ENCODE data around the gene PIBF1. TPM values are rescaled to one million over a fixed set of nuclear protein-coding genes. Genes with fewer than 3 reads are reported as not detected.

Gene PIBF1
- total RNA-seq, 4 donors from 2014 or later = 19.4 to 63.8 (median 40.2) TPM

DNA sequence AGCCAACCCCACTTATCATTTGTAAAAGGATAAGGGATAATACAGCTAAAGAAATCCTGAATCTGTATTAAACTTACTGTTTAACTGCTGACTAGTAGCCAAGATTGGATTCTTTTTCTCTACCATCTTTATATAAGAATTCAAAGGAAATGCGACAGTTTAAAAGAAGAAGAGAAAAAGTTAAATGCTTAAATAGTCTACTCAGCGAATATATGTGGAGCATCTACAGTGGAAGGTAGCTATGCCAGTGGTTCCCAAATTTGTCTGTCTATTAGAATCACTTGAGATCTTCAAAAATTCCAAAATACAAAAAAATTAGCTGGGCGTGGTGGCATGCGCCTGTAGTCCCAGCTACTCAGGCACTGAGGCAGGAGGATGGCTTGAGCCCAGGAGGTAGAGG is 216.1 kb downstream of the PIBF1 start:
- peaks cover 0 to 18% (median 0%) of the 10 kb centered on the region in 3 donors for H3K36me3 ChIP-seq
- DNase-seq (ENCODE audit: low spot score in 2 of 2) = no peak
- 94 to 98% methylated on average over 4 of the region's 4 CpGs for WGBS, 2 donors

DNA sequence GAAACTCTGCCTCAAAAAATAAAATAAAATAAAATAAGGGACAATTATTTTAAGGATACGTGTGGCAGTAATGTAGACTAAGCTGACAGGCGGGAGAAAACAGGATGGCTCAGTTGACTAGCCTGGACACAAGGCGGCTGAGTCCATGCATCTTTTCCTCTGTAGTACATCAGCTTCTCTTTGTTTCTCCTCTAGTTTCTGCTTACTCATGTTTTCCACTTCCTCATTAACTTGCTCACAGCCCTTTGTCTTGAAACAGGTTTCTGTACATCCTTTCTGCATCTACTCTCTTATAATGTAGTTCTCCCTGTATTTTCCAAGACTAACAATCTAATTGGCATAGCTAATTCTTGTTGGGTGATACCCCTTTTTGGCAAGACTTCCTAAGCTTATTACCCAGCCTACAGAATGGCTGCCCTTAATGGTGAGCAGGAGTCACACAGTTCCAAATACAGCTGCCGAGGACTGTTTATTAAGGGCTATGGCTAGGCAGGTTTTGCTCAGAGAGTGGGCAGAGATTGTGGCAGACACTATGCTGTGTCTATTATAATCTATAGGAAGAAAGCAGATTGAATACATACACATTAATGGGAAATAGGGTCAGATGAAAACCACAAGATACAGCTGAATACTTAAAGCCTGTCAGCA is 218.2 kb downstream of the PIBF1 start:
- Histone ChIP-seq H3K9me3 (no peaks in the 10 kb centered on the region), H3K4me1 (no peaks in the 10 kb centered on the region), H3K27me3 (no peaks in the 10 kb centered on the region), H3K27ac (no peak overlapping the region), H3K36me3 (peaks cover 0 to 36% (median 0%) of the 10 kb centered on the region in 3 donors), H3K4me3 (no peak overlapping the region)
- WGBS, 2 donors = 85 to 89% methylated on average over 4 of the region's 4 CpGs
- TF ChIP-seq EP300 (IDR thresholded peaks at IDR 0.05) (no peak), POLR2A (IDR thresholded peaks at IDR 0.05) (no peak)
- TF ChIP-seq, protein P1, sequence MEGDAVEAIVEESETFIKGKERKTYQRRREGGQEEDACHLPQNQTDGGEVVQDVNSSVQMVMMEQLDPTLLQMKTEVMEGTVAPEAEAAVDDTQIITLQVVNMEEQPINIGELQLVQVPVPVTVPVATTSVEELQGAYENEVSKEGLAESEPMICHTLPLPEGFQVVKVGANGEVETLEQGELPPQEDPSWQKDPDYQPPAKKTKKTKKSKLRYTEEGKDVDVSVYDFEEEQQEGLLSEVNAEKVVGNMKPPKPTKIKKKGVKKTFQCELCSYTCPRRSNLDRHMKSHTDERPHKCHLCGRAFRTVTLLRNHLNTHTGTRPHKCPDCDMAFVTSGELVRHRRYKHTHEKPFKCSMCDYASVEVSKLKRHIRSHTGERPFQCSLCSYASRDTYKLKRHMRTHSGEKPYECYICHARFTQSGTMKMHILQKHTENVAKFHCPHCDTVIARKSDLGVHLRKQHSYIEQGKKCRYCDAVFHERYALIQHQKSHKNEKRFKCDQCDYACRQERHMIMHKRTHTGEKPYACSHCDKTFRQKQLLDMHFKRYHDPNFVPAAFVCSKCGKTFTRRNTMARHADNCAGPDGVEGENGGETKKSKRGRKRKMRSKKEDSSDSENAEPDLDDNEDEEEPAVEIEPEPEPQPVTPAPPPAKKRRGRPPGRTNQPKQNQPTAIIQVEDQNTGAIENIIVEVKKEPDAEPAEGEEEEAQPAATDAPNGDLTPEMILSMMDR (IDR thresholded peaks at IDR 0.05) = no peak
- DNase-seq (ENCODE audit: low spot score in 2 of 2) = no peak

More for the DNA sequence above, 216.1 kb downstream of the PIBF1 start:
- Histone ChIP-seq H3K4me3 (no peak overlapping the region), H3K4me1 (no peaks in the 10 kb centered on the region), H3K27ac (no peak overlapping the region), H3K9me3 (no peaks in the 10 kb centered on the region), H3K27me3 (no peaks in the 10 kb centered on the region)
- TF ChIP-seq, protein P1 (IDR thresholded peaks at IDR 0.05) = no peak
- TF ChIP-seq POLR2A (IDR thresholded peaks at IDR 0.05) (no peak), EP300 (IDR thresholded peaks at IDR 0.05) (no peak)

DNA sequence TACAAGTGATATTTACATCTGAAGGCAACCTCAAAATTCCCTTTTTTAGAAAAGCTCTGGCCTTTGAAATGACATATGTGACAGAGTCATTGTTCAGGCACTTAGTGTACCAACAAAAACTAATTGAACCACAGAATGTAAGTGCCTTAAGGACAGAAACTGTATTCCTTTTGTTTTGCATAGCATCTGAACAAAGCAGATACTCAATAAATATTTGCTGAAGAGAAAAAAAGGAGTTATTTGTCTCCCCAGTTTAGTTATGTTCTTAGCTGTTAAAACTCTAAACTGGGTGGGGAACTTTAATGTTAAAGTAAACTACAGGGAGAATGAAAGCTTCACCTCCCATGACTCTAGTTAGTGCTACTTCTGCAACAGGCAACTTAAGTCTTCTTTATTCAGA is 220.0 kb downstream of the PIBF1 start:
- TF ChIP-seq POLR2A (IDR thresholded peaks at IDR 0.05) (no peak), EP300 (IDR thresholded peaks at IDR 0.05) (no peak)
- TF ChIP-seq, protein P1 (IDR thresholded peaks at IDR 0.05) = no peak
- no peaks in the 10 kb centered on the region for H3K4me1 ChIP-seq
- peaks cover 0 to 37% (median 0%) of the 10 kb centered on the region in 3 donors for H3K36me3 ChIP-seq
- DNase-seq (ENCODE audit: low spot score in 2 of 2) = no peak
- H3K27me3 ChIP-seq = no peaks in the 10 kb centered on the region
- H3K4me3 ChIP-seq = no peak overlapping the region
- no peaks in the 10 kb centered on the region for H3K9me3 ChIP-seq
- H3K27ac ChIP-seq = no peak overlapping the region

DNA sequence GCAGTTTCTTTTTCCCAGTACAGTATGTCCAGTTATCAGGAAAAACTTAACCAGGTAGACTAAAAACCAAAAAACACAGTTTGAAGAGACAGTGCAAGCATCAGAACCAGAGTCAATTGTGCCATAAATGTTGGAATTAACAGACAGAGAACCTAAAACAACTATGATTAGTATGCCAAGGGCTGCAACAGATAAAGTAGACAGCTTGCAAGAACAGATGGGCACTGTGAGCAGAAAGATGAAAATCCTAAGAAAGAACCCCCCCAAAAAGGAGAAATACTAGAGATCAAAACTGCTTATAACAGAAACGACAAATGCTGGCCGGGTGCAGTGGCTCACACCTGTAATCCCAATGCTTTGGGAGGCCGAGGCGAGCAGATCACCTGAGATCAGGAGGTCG is 229.8 kb downstream of the PIBF1 start:
- Histone ChIP-seq H3K9me3 (no peaks in the 10 kb centered on the region), H3K36me3 (peaks cover 0 to 63% (median 0%) of the 10 kb centered on the region in 3 donors), H3K27me3 (no peaks in the 10 kb centered on the region), H3K27ac (no peak overlapping the region), H3K4me1 (no peaks in the 10 kb centered on the region), H3K4me3 (no peak overlapping the region)
- no peak for DNase-seq (ENCODE audit: low spot score in 2 of 2)
- TF ChIP-seq, protein P1 (IDR thresholded peaks at IDR 0.05) = no peak
- TF ChIP-seq EP300 (IDR thresholded peaks at IDR 0.05) (no peak), POLR2A (IDR thresholded peaks at IDR 0.05) (no peak)
- WGBS, 2 donors = 85 to 99% methylated on average over 5 of the region's 5 CpGs

DNA sequence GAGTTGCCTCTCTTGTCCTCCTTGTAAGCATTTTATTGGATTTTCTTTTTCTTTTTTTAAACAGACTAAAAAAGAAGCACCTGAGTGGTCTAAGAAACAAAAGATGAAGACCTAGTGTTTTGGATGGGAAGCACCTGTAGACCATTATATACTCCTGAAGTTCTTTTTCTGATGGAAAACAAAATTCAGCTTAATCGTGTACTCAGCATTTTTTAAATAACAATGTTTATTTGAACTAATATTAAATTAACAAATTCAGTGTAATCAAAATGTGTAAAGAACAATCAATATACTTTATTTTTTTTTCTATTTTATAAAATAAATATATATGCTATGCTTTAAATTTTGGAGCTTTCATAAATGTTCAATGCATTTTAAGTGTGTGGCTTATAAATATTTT is 233.9 kb downstream of the PIBF1 start:
- H3K4me1 ChIP-seq = no peaks in the 10 kb centered on the region
- H3K36me3 ChIP-seq = peaks cover 0 to 78% (median 0%) of the 10 kb centered on the region in 3 donors
- WGBS, 2 donors = 92 to 95% methylated on average over 1 of the region's 1 CpG
- H3K4me3 ChIP-seq = no peak overlapping the region
- no peak overlapping the region for H3K27ac ChIP-seq
- no peaks in the 10 kb centered on the region for H3K27me3 ChIP-seq
- no peak for DNase-seq (ENCODE audit: low spot score in 2 of 2)
- H3K9me3 ChIP-seq = no peaks in the 10 kb centered on the region
- TF ChIP-seq, protein P1 (IDR thresholded peaks at IDR 0.05) = no peak
- TF ChIP-seq POLR2A (IDR thresholded peaks at IDR 0.05) = no peak

Measured in tibial nerve (tissue), 4 donors.